Activated B cell treated with CpG ODN at 0.5 μM for 24 hours (primary cell): Measurements from ENCODE around the gene PRKN. TPM values are rescaled to one million over a fixed set of nuclear protein-coding genes. Genes with fewer than 3 reads are reported as not detected.
"Not testable (repeated sequence)": the region's sequence is repeated elsewhere in the genome, so short reads cannot be mapped to it uniquely, and the experiment has no call there.

Source experiments
- ATAC-seq: fragments of 200-7000 bp; cut with Tn5 transposase; one replicate; pipeline ENCODE4 v1.10.0; 2021; ENCODE audit warnings: low read depth, mild to moderate bottlenecking, moderate library complexity
- CTCF ChIA-PET: fragments of 350-600 bp; sonication (Branson Sonifier 250); formaldehyde crosslinking; loops from one replicate; lab custom pipeline; 2021; ENCODE audit warnings: antibody characterized with exemption; lab: Charles Lee
- POLR2A ChIA-PET: fragments of 350-600 bp; sonication (Branson Sonifier 250); formaldehyde crosslinking; loops from one replicate; lab custom pipeline; 2021; ENCODE audit warnings: antibody characterized with exemption; lab: Charles Lee
- DNase-seq: peaks from one replicate; pipeline ENCODE4 v3.0.0; 2022
- H3K27ac Mint-ChIP-seq: one replicate; pipeline ENCODE4 v1.8.0; 2020; ENCODE audit warnings: mixed read lengths
- H3K27me3 Mint-ChIP-seq: one replicate; pipeline ENCODE4 v1.8.0; 2021; ENCODE audit warnings: mixed read lengths
- H3K36me3 Mint-ChIP-seq: one replicate; pipeline ENCODE4 v1.8.0; 2021; ENCODE audit warnings: low read depth, mixed read lengths
- H3K4me1 Mint-ChIP-seq: one replicate; pipeline ENCODE4 v1.8.0; 2021; ENCODE audit warnings: mixed read lengths
- H3K4me3 Mint-ChIP-seq: one replicate; pipeline ENCODE4 v1.8.0; 2020; ENCODE audit warnings: mild to moderate bottlenecking, mixed read lengths
- H3K9me3 Mint-ChIP-seq: one replicate; pipeline ENCODE4 v1.8.0; 2020; ENCODE audit warnings: mixed read lengths
- intact Hi-C: fragments of 100-400 bp; cut with micrococcal nuclease; formaldehyde crosslinking; loops from one replicate; pipeline ENCODE4 v1.15.1; 2024
- total RNA-seq: library from RNA; stranded (reverse); gene quantifications from 2 replicates; pipeline ENCODE4 v1.2.3, GENCODE V29; 2022
- TF ChIP-seq, protein P1 (sequence below): fragments of 200-600 bp; IDR thresholded peaks from one replicate; pipeline ENCODE4 v1.8.0; 2022; ENCODE audit warnings: antibody characterized with exemption, mild to moderate bottlenecking

The PRKN gene
- total RNA-seq, 1 donor from 2014 or later: 2.3 TPM

DNA sequence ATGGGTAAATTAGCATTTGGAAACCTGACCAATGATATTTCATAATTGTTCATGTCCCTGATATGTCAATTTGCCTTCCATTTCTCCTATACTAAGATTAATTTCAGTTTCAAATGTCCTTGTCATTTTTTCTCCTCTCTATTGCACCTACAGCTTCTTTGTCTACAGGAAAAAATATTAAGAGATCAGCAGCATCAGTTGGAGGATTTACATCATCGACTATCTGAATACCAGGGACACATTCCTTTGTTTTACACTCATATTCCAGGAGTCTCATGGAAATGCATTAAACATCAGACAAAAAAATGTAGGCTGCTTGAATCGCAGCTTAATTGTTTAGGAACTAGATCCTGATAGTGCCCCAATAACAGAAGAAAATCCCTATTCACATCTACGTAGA lies 188.2 kb downstream of the PRKN start:
- H3K4me3 Mint-ChIP-seq: no peak overlapping the region
- intact Hi-C loops: no loop called here
- no peak overlapping the region for H3K27ac Mint-ChIP-seq
- H3K9me3 Mint-ChIP-seq: peaks cover 2% of the 10 kb centered on the region
- TF ChIP-seq, protein P1, sequence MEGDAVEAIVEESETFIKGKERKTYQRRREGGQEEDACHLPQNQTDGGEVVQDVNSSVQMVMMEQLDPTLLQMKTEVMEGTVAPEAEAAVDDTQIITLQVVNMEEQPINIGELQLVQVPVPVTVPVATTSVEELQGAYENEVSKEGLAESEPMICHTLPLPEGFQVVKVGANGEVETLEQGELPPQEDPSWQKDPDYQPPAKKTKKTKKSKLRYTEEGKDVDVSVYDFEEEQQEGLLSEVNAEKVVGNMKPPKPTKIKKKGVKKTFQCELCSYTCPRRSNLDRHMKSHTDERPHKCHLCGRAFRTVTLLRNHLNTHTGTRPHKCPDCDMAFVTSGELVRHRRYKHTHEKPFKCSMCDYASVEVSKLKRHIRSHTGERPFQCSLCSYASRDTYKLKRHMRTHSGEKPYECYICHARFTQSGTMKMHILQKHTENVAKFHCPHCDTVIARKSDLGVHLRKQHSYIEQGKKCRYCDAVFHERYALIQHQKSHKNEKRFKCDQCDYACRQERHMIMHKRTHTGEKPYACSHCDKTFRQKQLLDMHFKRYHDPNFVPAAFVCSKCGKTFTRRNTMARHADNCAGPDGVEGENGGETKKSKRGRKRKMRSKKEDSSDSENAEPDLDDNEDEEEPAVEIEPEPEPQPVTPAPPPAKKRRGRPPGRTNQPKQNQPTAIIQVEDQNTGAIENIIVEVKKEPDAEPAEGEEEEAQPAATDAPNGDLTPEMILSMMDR: no peak
- ATAC-seq (no peak), DNase-seq (no peak)
- ChIA-PET POLR2A (no interaction called here), CTCF (no interaction called here)
- H3K27me3 Mint-ChIP-seq: no peaks in the 10 kb centered on the region
- H3K4me1 Mint-ChIP-seq: no peaks in the 10 kb centered on the region
- no peaks in the 10 kb centered on the region for H3K36me3 Mint-ChIP-seq

DNA sequence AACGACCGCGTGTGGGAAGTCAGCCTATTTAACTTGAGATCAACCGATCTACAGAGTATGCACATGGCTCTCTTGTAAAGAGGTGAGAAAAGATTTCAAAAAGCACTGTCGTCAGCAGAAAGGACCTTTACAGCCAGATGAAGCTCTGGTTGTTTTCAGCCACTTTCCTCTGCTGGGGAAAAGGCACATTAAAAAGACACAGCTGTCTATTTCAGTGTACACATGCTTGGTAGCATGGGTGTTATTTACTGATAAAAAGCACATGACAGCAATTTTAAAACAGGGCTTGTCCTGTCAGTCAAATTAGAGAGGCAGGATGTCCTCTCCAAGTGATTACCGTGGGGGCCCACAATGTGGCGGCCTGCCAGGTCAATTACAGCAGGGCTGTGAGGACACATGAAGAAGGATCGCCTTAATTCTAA lies 188.9 kb downstream of the PRKN start:
- ATAC-seq (no peak), DNase-seq (no peak)
- no peak overlapping the region for H3K27ac Mint-ChIP-seq
- ChIA-PET POLR2A (no interaction called here), CTCF (no interaction called here)
- H3K4me3 Mint-ChIP-seq: no peak overlapping the region
- peaks cover 2% of the 10 kb centered on the region for H3K9me3 Mint-ChIP-seq
- H3K36me3 Mint-ChIP-seq: no peaks in the 10 kb centered on the region
- no peaks in the 10 kb centered on the region for H3K27me3 Mint-ChIP-seq
- H3K4me1 Mint-ChIP-seq: no peaks in the 10 kb centered on the region
- intact Hi-C loops: no loop called here
- TF ChIP-seq, protein P1: no peak

DNA sequence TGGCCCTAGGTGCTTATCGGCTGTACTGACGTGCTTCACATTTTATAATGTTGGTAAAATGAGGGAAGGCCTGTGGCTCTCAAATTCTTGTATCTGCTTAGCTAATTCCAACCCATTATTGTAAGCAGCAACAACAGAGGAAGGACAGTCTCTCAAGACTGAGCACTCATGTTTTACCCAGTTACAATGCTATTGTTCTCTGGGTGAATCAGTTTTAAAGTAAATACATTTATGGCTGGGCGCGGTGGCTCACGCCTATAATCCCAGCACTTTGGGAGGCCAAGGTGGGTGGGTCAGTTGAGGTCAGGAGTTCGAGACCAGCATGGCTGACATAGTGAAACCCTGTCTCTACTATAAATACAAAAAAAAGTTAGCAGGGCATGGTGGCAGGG lies 194.6 kb downstream of the PRKN start:
- Mint-ChIP-seq H3K4me3 (no peak overlapping the region), H3K4me1 (no peaks in the 10 kb centered on the region), H3K27ac (no peak overlapping the region), H3K9me3 (peaks cover 4% of the 10 kb centered on the region), H3K36me3 (no peaks in the 10 kb centered on the region), H3K27me3 (no peaks in the 10 kb centered on the region)
- ChIA-PET CTCF (no interaction called here), POLR2A (no interaction called here)
- TF ChIP-seq, protein P1: no peak
- intact Hi-C loops: no loop called here
- DNase-seq (no peak), ATAC-seq (no peak)

DNA sequence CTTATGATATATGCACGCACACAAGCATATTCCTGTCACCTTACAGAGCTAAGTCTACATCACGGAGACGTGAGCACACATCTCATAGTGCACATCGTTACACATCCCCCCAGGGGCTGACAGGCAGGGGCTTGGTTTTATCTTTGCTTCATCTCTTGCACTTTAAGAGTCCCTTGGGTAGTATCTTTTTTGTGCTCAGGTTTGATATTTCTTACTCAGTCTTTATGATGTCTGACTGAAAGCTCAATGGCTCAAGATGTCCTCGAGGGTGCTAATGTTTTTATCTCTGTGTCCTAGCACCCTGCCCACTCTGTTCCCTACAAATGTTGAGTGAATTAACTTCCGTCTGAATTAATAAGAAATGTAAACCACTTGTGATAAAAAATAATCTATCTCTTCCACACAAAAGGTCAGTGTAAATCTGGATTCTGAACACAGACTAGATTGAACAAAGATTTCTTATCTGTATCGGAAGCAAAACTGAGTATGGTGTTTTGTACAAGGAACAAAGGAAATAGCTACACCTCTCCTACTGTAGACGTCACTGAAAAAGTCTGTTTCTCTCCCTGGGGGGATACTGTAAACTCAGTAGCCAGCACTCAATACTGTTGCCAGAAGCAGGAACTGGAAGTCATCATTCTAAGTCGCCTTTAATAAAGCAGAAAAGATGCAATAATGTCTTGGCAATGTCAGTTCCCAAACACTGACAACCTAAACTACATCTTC lies 195.1 kb downstream of the PRKN start:
- CTCF ChIA-PET: no interaction called here
- Mint-ChIP-seq H3K4me1 (no peaks in the 10 kb centered on the region), H3K27me3 (no peaks in the 10 kb centered on the region), H3K36me3 (no peaks in the 10 kb centered on the region), H3K27ac (no peak overlapping the region), H3K9me3 (peaks cover 4% of the 10 kb centered on the region), H3K4me3 (no peak overlapping the region)
- TF ChIP-seq, protein P1: no peak
- DNase-seq (no peak), ATAC-seq (no peak)
- intact Hi-C loops: no loop called here
- POLR2A ChIA-PET: no interaction called here

DNA sequence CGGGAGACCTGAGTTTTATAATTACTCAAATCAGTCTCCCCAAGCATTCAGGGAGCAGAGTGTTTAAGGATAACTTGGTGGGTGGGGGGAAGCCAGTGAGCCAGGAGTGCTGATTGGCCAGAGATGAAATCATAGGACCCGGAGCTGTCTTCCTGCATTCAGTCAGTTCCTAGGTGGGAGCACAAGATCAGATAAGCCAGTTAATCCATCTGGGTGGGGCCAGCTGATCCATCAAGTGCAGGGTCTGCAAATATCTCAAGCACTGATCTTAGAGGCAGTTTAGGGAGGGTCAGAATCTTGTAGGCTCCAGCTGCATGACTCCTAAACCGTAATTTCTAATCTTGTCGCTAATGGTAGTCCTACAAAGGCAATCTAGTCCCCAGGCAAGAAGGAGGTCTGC lies 196.2 kb downstream of the PRKN start:
- H3K36me3 Mint-ChIP-seq, DNase-seq, H3K4me1 Mint-ChIP-seq, ATAC-seq, POLR2A ChIA-PET, intact Hi-C loops, H3K4me3 Mint-ChIP-seq, H3K27ac Mint-ChIP-seq, CTCF ChIA-PET, H3K27me3 Mint-ChIP-seq, H3K9me3 Mint-ChIP-seq: not testable (repeated sequence)

DNA sequence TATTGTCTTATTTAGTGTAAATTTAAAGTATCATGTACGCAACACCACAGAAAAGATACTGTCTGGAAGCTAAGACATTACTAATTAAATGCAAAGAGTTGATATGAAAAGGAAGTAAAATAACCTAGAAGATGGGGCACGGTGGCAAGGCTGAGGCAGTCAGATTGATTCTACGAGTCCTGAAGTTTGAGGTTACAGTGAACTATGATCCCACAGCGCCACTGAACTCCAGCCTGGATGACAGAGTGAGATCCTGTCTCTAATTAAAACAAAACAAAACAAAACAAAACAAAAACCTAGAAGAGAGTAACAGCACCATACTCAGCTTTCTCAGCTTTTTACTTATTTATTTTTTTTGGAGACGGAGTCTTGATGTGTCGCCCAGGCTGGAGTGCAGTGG lies 199.0 kb downstream of the PRKN start:
- H3K4me1 Mint-ChIP-seq: no peaks in the 10 kb centered on the region
- H3K4me3 Mint-ChIP-seq: no peak overlapping the region
- H3K27me3 Mint-ChIP-seq: no peaks in the 10 kb centered on the region
- DNase-seq (no peak), ATAC-seq (no peak)
- no peak overlapping the region for H3K27ac Mint-ChIP-seq
- TF ChIP-seq, protein P1: no peak
- intact Hi-C loops: no loop called here
- H3K36me3 Mint-ChIP-seq: no peaks in the 10 kb centered on the region
- ChIA-PET POLR2A (no interaction called here), CTCF (no interaction called here)
- H3K9me3 Mint-ChIP-seq: peaks cover 4% of the 10 kb centered on the region
